ENCODE data around the gene TPSG1. TPM values are rescaled to one million over a fixed set of nuclear protein-coding genes. Genes with fewer than 3 reads are reported as not detected.
"Not testable (repeated sequence)": the region's sequence is repeated elsewhere in the genome, so short reads cannot be mapped to it uniquely, and the experiment has no call there.

The TPSG1 gene
- total and polyA plus RNA-seq, 8 donors, result 0.10 to 22.9 (median 1.2) TPM; not detected in 5

GRCh38 chr16:1247903-1248537, 23.0 kb upstream of the TPSG1 start:
- WGBS, 5 donors, result 83 to 89% (median 87%) methylated on average over 10 to 14 of the region's 14 CpGs
- H3K27ac ChIP-seq; H3K9me3 ChIP-seq; DNase-seq; H3K4me3 ChIP-seq; H3K36me3 ChIP-seq; intact Hi-C loops (cut with DNase I; ENCODE audit: low total_unique reads): not testable (repeated sequence)
- Histone ChIP-seq H3K27me3 (peaks cover 0 to 30% (median 0%) of the 10 kb centered on the region in 3 donors), H3K4me1 (peaks cover 0 to 17% (median 7%) of the 10 kb centered on the region in 4 donors)

- intact Hi-C loops (cut with DNase I; ENCODE audit: low total_unique reads), result no loop called here
- 54 to 71% (median 62%) methylated on average over 17 to 22 of the region's 22 CpGs for WGBS, 5 donors
- peaks cover 0 to 17% (median 7%) of the 10 kb centered on the region in 4 donors for H3K4me1 ChIP-seq
- H3K9me3 ChIP-seq, result no peaks in the 10 kb centered on the region
- no peak overlapping the region for H3K4me3 ChIP-seq
- no peak for DNase-seq
- H3K27me3 ChIP-seq, result peaks cover 0 to 30% (median 0%) of the 10 kb centered on the region in 3 donors
- TF ChIP-seq POLR2A (IDR thresholded peaks at IDR 0.05) (no peak), POLR2AphosphoS5 (IDR thresholded peaks at IDR 0.05) (no peak), CTCF (IDR thresholded peaks at IDR 0.05) (no peak), EP300 (IDR thresholded peaks at IDR 0.05) (no peak)
- no peak overlapping the region for H3K27ac ChIP-seq
- no peaks in the 10 kb centered on the region for H3K36me3 ChIP-seq
Observed at GRCh38 chr16:1245452-1246020, 20.5 kb upstream of the TPSG1 start.

- TF ChIP-seq POLR2AphosphoS5 (IDR thresholded peaks at IDR 0.05) (no peak), CTCF (IDR thresholded peaks at IDR 0.05) (no peak), POLR2A (IDR thresholded peaks at IDR 0.05) (no peak), EP300 (IDR thresholded peaks at IDR 0.05) (no peak)
- no peak overlapping the region for H3K27ac ChIP-seq
- intact Hi-C loops (cut with DNase I; ENCODE audit: low total_unique reads), result no loop called here
- 41 to 75% (median 48%) methylated on average over 2 to 12 of the region's 12 CpGs for WGBS, 5 donors
- H3K4me3 ChIP-seq, result no peak overlapping the region
- peaks cover 0 to 17% (median 7%) of the 10 kb centered on the region in 4 donors for H3K4me1 ChIP-seq
- no peaks in the 10 kb centered on the region for H3K36me3 ChIP-seq
- H3K9me3 ChIP-seq, result no peaks in the 10 kb centered on the region
- no peak for DNase-seq
- H3K27me3 ChIP-seq, result peaks cover 0 to 31% (median 0%) of the 10 kb centered on the region in 3 donors
Observed at GRCh38 chr16:1244881-1245280, 19.8 kb upstream of the TPSG1 start.

- H3K4me3 ChIP-seq; H3K9me3 ChIP-seq; H3K27ac ChIP-seq; intact Hi-C loops (cut with DNase I; ENCODE audit: low total_unique reads); DNase-seq; H3K36me3 ChIP-seq: not testable (repeated sequence)
- Histone ChIP-seq H3K4me1 (peaks cover 0 to 17% (median 7%) of the 10 kb centered on the region in 4 donors), H3K27me3 (peaks cover 0 to 37% (median 0%) of the 10 kb centered on the region in 3 donors)
- WGBS, 5 donors, result 39 to 60% (median 44%) methylated on average over 10 to 30 of the region's 32 CpGs
Observed at GRCh38 chr16:1243907-1244850, 19.1 kb upstream of the TPSG1 start.

GRCh38 chr16:1243363-1243762, 18.3 kb upstream of the TPSG1 start:
- intact Hi-C loops (cut with DNase I; ENCODE audit: low total_unique reads), result not testable (repeated sequence)
- peaks cover 0 to 17% (median 7%) of the 10 kb centered on the region in 4 donors for H3K4me1 ChIP-seq
- WGBS, 5 donors, result 11 to 38% (median 24%) methylated on average over 3 to 7 of the region's 11 CpGs

GRCh38 chr16:1241081-1241480, 16.0 kb upstream of the TPSG1 start:
- H3K36me3 ChIP-seq; intact Hi-C loops (cut with DNase I; ENCODE audit: low total_unique reads): not testable (repeated sequence)
- WGBS, 5 donors, result 83 to 88% (median 86%) methylated on average over 8 to 11 of the region's 15 CpGs; no CpG with 5 or more reads in 2 of the 5 donors

More at GRCh38 chr16:1243363-1243762, 18.3 kb upstream of the TPSG1 start:
- not testable (repeated sequence) for H3K36me3 ChIP-seq, H3K9me3 ChIP-seq, H3K4me3 ChIP-seq, H3K27ac ChIP-seq, DNase-seq
- peaks cover 0 to 37% (median 0%) of the 10 kb centered on the region in 3 donors for H3K27me3 ChIP-seq

GRCh38 chr16:1240436-1240835, 15.4 kb upstream of the TPSG1 start, which contains the start of gene TPSAB1:
TPSAB1 (plus strand) TSS chr16:1240705; CDS start chr16:1240939, 234 bp downstream.
- H3K4me3 ChIP-seq; H3K36me3 ChIP-seq; H3K27ac ChIP-seq; intact Hi-C loops (cut with DNase I; ENCODE audit: low total_unique reads); H3K9me3 ChIP-seq; DNase-seq: not testable (repeated sequence)
- H3K27me3 ChIP-seq, result peaks cover 0 to 25% (median 0%) of the 10 kb centered on the region in 3 donors
- H3K4me1 ChIP-seq, result peaks cover 0 to 17% (median 7%) of the 10 kb centered on the region in 4 donors
- WGBS, 5 donors, result 48 to 100% (median 68%) methylated on average over 2 to 6 of the region's 12 CpGs; no CpG with 5 or more reads in 1 of the 5 donors

More at GRCh38 chr16:1241081-1241480, 16.0 kb upstream of the TPSG1 start:
- H3K9me3 ChIP-seq, H3K27ac ChIP-seq, DNase-seq, H3K4me3 ChIP-seq: not testable (repeated sequence)
- H3K4me1 ChIP-seq, result peaks cover 0 to 17% (median 7%) of the 10 kb centered on the region in 4 donors
- peaks cover 0 to 31% (median 0%) of the 10 kb centered on the region in 3 donors for H3K27me3 ChIP-seq

GRCh38 chr16:1239575-1239974, 14.5 kb upstream of the TPSG1 start:
- Histone ChIP-seq H3K4me1 (peaks cover 0 to 12% (median 5%) of the 10 kb centered on the region in 4 donors), H3K27me3 (peaks cover 0 to 16% (median 0%) of the 10 kb centered on the region in 3 donors)
- H3K27ac ChIP-seq; H3K4me3 ChIP-seq; DNase-seq; H3K36me3 ChIP-seq; intact Hi-C loops (cut with DNase I; ENCODE audit: low total_unique reads); H3K9me3 ChIP-seq: not testable (repeated sequence)
- 88 to 94% (median 90%) methylated on average over 6 to 8 of the region's 9 CpGs for WGBS, 5 donors

Data from stomach (tissue), 9 donors.